Natural killer cell (primary cell): Measurements from ENCODE around the gene EVI5. TPM values are rescaled to one million over a fixed set of nuclear protein-coding genes. Genes with fewer than 3 reads are reported as not detected.

Source experiments
- ATAC-seq, 3 donors: fragments of 150-1000 bp in 2 of 3; fragments of 200-7000 bp in 1 of 3; cut with Tn5 transposase; 1 replicate in 1 of 3; 2 replicates in 2 of 3; pipeline ENCODE4 v1.10.0; 2021; ENCODE audit warnings: mild to moderate bottlenecking in 2 of 3, moderate library complexity in 2 of 3
- DNase-seq, 2 donors: peaks; one replicate each; pipeline versions ENCODE4 v3.0.0 to v3.0.0-alpha.2; 2013 to 2021; ENCODE audit warnings: mixed read lengths in 1 of 2
- H3K27ac ChIP-seq: one replicate; pipeline ENCODE4 v1.5.1; 2013; ENCODE audit warnings: mild to moderate bottlenecking, low read length
- H3K27me3 ChIP-seq: one replicate; pipeline ENCODE4 v1.6.1; 2013; ENCODE audit warnings: low read length; ENCODE audit not compliant: control insufficient read depth, insufficient read depth
- H3K36me3 ChIP-seq: one replicate; pipeline ENCODE4 v1.6.1; 2013; ENCODE audit warnings: low read length; ENCODE audit not compliant: control insufficient read depth, insufficient read depth
- H3K4me1 ChIP-seq: one replicate; pipeline ENCODE4 v1.6.1; 2013; ENCODE audit warnings: low read length; ENCODE audit not compliant: control insufficient read depth, insufficient read depth
- H3K4me3 ChIP-seq: one replicate; pipeline ENCODE4 v1.5.1; 2013; ENCODE audit warnings: low read length
- H3K9me3 ChIP-seq: one replicate; pipeline ENCODE4 v1.6.1; 2013; ENCODE audit warnings: low read length; ENCODE audit not compliant: control insufficient read depth, insufficient read depth
- H3K27ac Mint-ChIP-seq, 2 donors: one replicate each; pipeline ENCODE4 v1.8.0; 2022; ENCODE audit warnings: mild to moderate bottlenecking in 2 of 2, mixed read lengths in 2 of 2, moderate library complexity in 1 of 2
- H3K27me3 Mint-ChIP-seq, 2 donors: one replicate each; pipeline ENCODE4 v1.8.0; 2022; ENCODE audit warnings: low read depth in 2 of 2, mixed read lengths in 2 of 2
- H3K36me3 Mint-ChIP-seq: one replicate; pipeline ENCODE4 v1.8.0; 2022; ENCODE audit warnings: mixed read lengths
- H3K4me1 Mint-ChIP-seq, 2 donors: one replicate each; pipeline ENCODE4 v1.8.0; 2022; ENCODE audit warnings: mixed read lengths in 2 of 2
- H3K4me3 Mint-ChIP-seq: one replicate; pipeline ENCODE4 v1.8.0; 2022; ENCODE audit warnings: mild to moderate bottlenecking, moderate library complexity, mixed read lengths
- H3K9me3 Mint-ChIP-seq, 2 donors: one replicate each; pipeline ENCODE4 v1.8.0; 2022; ENCODE audit warnings: mixed read lengths in 2 of 2
- WGBS: methylation state at CpG from one replicate; pipeline ENCODE4 v1.1.7; 2013; ENCODE audit warnings: missing lambda C conversion rate; ENCODE audit not compliant: insufficient coverage; 5-methylcytosine and 5-hydroxymethylcytosine counted together
- intact Hi-C: fragments of 100-400 bp; cut with micrococcal nuclease; formaldehyde crosslinking; loops from one replicate; pipeline ENCODE4 v1.14.2; 2022
- total RNA-seq, 4 donors: library from RNA; stranded (reverse); fragments of 120-200 nt in 1 of 4; gene quantifications; one replicate each; pipeline versions ENCODE4 v1.2.3 to v1.2.4, GENCODE V29; 2013 to 2022
- TF ChIP-seq, protein P1 (sequence below): fragments of 200-600 bp; IDR thresholded peaks from one replicate; pipeline ENCODE4 v1.8.0; 2022; ENCODE audit warnings: antibody characterized with exemption

The EVI5 gene
- total RNA-seq, 3 donors from 2014 or later (not counting 1 experiment from before 2014, with no cell fraction given) = 3.9 to 6.0 (median 5.5) TPM

DNA sequence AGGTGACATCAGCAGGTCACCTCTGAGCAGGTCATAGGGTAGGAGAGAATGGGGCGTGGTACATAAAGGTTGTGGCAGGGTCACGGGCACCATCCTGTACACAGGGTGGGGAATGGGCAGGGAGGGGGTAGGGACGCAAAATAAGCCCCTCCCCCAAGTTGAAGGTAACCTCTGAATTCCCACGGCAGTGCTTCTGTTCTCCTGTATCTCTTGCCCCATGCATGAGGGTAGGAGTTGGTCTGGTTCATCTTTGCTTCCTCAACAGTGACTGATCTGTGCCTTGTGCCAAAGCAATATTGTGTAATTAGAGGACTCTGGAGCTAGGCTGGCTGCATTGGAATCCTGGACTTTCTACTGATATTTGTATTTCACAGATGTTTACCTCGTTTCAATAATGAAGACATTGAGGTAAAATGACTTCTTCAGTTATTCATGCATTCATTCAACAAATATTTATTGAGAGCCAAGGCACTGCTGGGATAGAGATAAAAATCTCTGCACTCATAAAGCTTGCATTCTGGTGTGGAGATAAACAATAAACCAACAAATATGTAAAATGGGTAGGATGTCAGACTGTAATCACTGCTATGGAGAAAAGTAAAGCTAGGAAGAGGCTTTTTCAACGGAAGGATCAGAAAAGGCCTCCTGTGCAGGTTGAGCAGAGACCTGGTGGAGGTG lies 279.8 kb downstream of the EVI5 start:
- 73% methylated on average over 5 of the region's 6 CpGs for WGBS
- Mint-ChIP-seq H3K27ac (no peak overlapping the region), H3K27me3 (no peaks in the 10 kb centered on the region), H3K36me3 (no peaks in the 10 kb centered on the region), H3K4me1 (peaks cover 6 to 12% of the 10 kb centered on the region in 2 donors), H3K9me3 (no peaks in the 10 kb centered on the region), H3K4me3 (no peak overlapping the region)
- TF ChIP-seq, protein P1, sequence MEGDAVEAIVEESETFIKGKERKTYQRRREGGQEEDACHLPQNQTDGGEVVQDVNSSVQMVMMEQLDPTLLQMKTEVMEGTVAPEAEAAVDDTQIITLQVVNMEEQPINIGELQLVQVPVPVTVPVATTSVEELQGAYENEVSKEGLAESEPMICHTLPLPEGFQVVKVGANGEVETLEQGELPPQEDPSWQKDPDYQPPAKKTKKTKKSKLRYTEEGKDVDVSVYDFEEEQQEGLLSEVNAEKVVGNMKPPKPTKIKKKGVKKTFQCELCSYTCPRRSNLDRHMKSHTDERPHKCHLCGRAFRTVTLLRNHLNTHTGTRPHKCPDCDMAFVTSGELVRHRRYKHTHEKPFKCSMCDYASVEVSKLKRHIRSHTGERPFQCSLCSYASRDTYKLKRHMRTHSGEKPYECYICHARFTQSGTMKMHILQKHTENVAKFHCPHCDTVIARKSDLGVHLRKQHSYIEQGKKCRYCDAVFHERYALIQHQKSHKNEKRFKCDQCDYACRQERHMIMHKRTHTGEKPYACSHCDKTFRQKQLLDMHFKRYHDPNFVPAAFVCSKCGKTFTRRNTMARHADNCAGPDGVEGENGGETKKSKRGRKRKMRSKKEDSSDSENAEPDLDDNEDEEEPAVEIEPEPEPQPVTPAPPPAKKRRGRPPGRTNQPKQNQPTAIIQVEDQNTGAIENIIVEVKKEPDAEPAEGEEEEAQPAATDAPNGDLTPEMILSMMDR = no peak
- Histone ChIP-seq H3K27me3 (no peaks in the 10 kb centered on the region), H3K36me3 (no peaks in the 10 kb centered on the region), H3K27ac (no peak overlapping the region), H3K9me3 (no peaks in the 10 kb centered on the region), H3K4me3 (no peak overlapping the region), H3K4me1 (no peaks in the 10 kb centered on the region)
- intact Hi-C loops = no loop called here
- no peak for ATAC-seq
- no peak for DNase-seq

GRCh38 chr1:92504291-92505014 lies 280.5 kb downstream of the EVI5 start:
- DNase-seq (no peak), ATAC-seq (no peak)
- Histone ChIP-seq H3K27ac (no peak overlapping the region), H3K9me3 (no peaks in the 10 kb centered on the region), H3K4me3 (no peak overlapping the region), H3K36me3 (no peaks in the 10 kb centered on the region), H3K27me3 (no peaks in the 10 kb centered on the region), H3K4me1 (no peaks in the 10 kb centered on the region)
- H3K4me1 Mint-ChIP-seq = peaks cover 6 to 12% of the 10 kb centered on the region in 2 donors
- no peak overlapping the region for H3K4me3 Mint-ChIP-seq
- intact Hi-C loops = no loop called here
- H3K36me3 Mint-ChIP-seq = no peaks in the 10 kb centered on the region
- WGBS = 63% methylated on average over 8 of the region's 8 CpGs
- TF ChIP-seq, protein P1 = no peak
- no peaks in the 10 kb centered on the region for H3K27me3 Mint-ChIP-seq
- no peak overlapping the region for H3K27ac Mint-ChIP-seq
- no peaks in the 10 kb centered on the region for H3K9me3 Mint-ChIP-seq

- H3K27ac ChIP-seq = no peak overlapping the region
- no peaks in the 10 kb centered on the region for H3K4me1 ChIP-seq
- WGBS = 96% methylated on average over 6 of the region's 6 CpGs
- Mint-ChIP-seq H3K4me3 (no peak overlapping the region), H3K27ac (no peak overlapping the region), H3K27me3 (no peaks in the 10 kb centered on the region), H3K9me3 (no peaks in the 10 kb centered on the region), H3K4me1 (peaks cover 6 to 12% of the 10 kb centered on the region in 2 donors), H3K36me3 (no peaks in the 10 kb centered on the region)
- DNase-seq (no peak), ATAC-seq (no peak)
- intact Hi-C loops = no loop called here
- H3K9me3 ChIP-seq = no peaks in the 10 kb centered on the region
- no peaks in the 10 kb centered on the region for H3K36me3 ChIP-seq
- H3K4me3 ChIP-seq = no peak overlapping the region
- H3K27me3 ChIP-seq = no peaks in the 10 kb centered on the region
- TF ChIP-seq, protein P1 = no peak
Measured at GRCh38 chr1:92503926-92504285, 281.0 kb downstream of the EVI5 start.
